Bronchial epithelial cell (primary cell): ENCODE measurements around the gene BTBD2. TPM values are rescaled to one million over a fixed set of nuclear protein-coding genes. Genes with fewer than 3 reads are reported as not detected.

Source experiments
- DNase-seq: peaks from one replicate; pipeline ENCODE4 v3.0.0-alpha.2; 2010; ENCODE audit warnings: low read depth
- FAIRE-seq: peaks from 2 replicates; lab custom pipeline; 2011; peaks lifted over from hg19 to GRCh38; lab: Jason Lieb, UNC
- H3K27me3 ChIP-seq: 2 replicates; pipeline ENCODE4 v1.5.1; 2011; ENCODE audit warnings: low read length; ENCODE audit not compliant: control insufficient read depth, insufficient read depth
- H3K36me3 ChIP-seq: 2 replicates; pipeline ENCODE4 v1.5.1; 2011; ENCODE audit warnings: low read length; ENCODE audit not compliant: control insufficient read depth, insufficient read depth
- H3K4me3 ChIP-seq: 2 replicates; pipeline ENCODE4 v1.5.1; 2011; ENCODE audit warnings: mild to moderate bottlenecking, low read depth, low read length, control low read depth
- total RNA-seq: library from RNA; depleted of rRNA; stranded (reverse); fragments of >200 nt; gene quantifications from 2 replicates; pipeline ENCODE4 v1.2.1, GENCODE V29; 2014
- TF ChIP-seq, protein P1 (sequence below): IDR thresholded peaks from 2 replicates; pipeline ENCODE4 v1.5.1; 2011; ENCODE audit warnings: mild to moderate bottlenecking, moderate library complexity, low read length, control low read depth, inconsistent platforms; ENCODE audit not compliant: insufficient read depth, severe bottlenecking

Gene BTBD2
- total RNA-seq, 1 donor from 2014 or later = 23.2 TPM

DNA sequence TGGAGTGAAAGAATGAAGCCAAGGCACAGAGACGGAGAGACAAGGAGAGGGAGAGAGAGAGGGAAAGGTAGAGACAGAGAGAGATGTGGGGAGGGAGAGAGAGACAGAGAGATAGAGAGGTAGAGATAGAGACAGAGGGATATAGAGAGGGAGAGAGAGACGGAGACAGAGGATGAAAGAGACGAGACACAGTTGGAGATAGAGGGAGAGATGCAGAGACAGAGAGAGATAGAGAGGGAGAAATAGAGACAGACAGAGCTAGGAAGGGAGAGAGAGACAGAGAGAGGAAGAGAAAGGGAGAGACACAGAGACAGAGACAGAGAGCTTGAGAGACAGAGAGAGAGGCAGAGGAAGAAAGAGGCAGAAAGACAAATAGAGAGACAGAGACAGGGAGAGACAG is 79.1 kb downstream of the BTBD2 start:
- TF ChIP-seq, protein P1, sequence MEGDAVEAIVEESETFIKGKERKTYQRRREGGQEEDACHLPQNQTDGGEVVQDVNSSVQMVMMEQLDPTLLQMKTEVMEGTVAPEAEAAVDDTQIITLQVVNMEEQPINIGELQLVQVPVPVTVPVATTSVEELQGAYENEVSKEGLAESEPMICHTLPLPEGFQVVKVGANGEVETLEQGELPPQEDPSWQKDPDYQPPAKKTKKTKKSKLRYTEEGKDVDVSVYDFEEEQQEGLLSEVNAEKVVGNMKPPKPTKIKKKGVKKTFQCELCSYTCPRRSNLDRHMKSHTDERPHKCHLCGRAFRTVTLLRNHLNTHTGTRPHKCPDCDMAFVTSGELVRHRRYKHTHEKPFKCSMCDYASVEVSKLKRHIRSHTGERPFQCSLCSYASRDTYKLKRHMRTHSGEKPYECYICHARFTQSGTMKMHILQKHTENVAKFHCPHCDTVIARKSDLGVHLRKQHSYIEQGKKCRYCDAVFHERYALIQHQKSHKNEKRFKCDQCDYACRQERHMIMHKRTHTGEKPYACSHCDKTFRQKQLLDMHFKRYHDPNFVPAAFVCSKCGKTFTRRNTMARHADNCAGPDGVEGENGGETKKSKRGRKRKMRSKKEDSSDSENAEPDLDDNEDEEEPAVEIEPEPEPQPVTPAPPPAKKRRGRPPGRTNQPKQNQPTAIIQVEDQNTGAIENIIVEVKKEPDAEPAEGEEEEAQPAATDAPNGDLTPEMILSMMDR = no peak
- no peaks in the 10 kb centered on the region for H3K36me3 ChIP-seq
- no peaks in the 10 kb centered on the region for H3K27me3 ChIP-seq
- FAIRE-seq (no peak), DNase-seq (no peak)
- no peak overlapping the region for H3K4me3 ChIP-seq

DNA sequence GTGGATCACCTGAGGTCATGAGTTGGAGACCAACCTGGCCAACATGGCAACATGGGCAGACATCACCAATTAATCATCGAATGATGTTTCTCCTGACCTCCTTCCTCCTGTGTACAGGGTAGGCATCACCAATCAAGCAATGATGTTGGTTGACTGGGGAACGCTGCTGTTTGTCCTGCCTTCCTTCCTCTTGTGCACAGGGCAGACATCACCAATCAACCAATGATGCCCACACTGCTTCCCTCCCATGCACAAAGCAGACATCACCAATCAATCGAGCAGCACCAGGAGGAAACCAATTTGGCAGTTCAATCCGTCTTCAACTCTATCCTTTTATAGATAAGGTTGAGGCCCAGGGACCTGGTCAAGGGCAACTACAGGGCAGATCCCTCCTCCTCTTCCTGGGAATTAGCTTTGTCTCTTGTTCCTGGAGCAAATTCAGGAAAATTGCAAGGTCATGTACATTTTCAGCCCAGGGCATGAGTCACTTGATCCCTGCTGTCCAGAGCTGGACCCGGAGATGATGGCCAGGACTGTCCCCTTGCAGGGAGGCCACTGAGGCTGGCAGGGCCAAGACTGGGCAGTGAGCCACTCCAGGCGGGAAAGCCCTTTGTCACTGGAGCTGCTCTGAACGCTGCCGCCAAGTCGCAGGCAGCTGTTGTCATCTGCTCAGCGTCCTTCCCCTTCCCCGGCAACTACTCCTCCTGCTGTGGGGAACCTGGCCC is 79.9 kb downstream of the BTBD2 start:
- TF ChIP-seq, protein P1 = no peak
- no peak overlapping the region for H3K4me3 ChIP-seq
- H3K36me3 ChIP-seq = no peaks in the 10 kb centered on the region
- H3K27me3 ChIP-seq = no peaks in the 10 kb centered on the region
- DNase-seq = peak; percentile 21
- FAIRE-seq = peak; percentile 72

Other genes starting within 250 kb of the BTBD2 start
- 0.26 and 1.4 TPM in 2 replicates for gene ATP8B3, start 203.4 kb downstream of the BTBD2 start, total RNA-seq
- 2.4 and 3.8 TPM in 2 replicates for gene REXO1, start 167.2 kb downstream of the BTBD2 start, total RNA-seq
- 5.3 and 6.4 TPM in 2 replicates for gene KLF16, start 152.1 kb downstream of the BTBD2 start, total RNA-seq
- 48.4 and 71.0 TPM in 2 replicates for gene ABHD17A, start 130.2 kb downstream of the BTBD2 start, total RNA-seq
- 0.79 and 1.9 TPM in 2 replicates for gene ADAT3, start 110.3 kb downstream of the BTBD2 start, total RNA-seq
- 14.2 and 15.4 TPM in 2 replicates for gene SCAMP4, start 110.3 kb downstream of the BTBD2 start, total RNA-seq
- 58.4 and 73.2 TPM in 2 replicates for gene CSNK1G2, start 74.5 kb downstream of the BTBD2 start, total RNA-seq
- 251 and 1,002 TPM in 2 replicates for gene MKNK2, start 35.5 kb upstream of the BTBD2 start, total RNA-seq
- gene MOB3A, start 80.6 kb upstream of the BTBD2 start, total RNA-seq = 15.8 and 19.5 TPM in 2 replicates
- 3.7 and 5.9 TPM in 2 replicates for gene IZUMO4, start 81.2 kb upstream of the BTBD2 start, total RNA-seq
- gene AP3D1, start 135.9 kb upstream of the BTBD2 start, total RNA-seq = 72.1 and 78.3 TPM in 2 replicates
- gene DOT1L, start 148.2 kb upstream of the BTBD2 start, total RNA-seq = 3.7 and 5.2 TPM in 2 replicates
- gene PLEKHJ1, start 220.6 kb upstream of the BTBD2 start, total RNA-seq = 49.3 and 59.8 TPM in 2 replicates
- gene SF3A2, start 221.1 kb upstream of the BTBD2 start, total RNA-seq = 24.2 and 25.1 TPM in 2 replicates
- 0.26 and 0.38 TPM in 2 replicates for gene AMH, start 233.6 kb upstream of the BTBD2 start, total RNA-seq
- not detected in 2 replicates for gene JSRP1, start 240.7 kb upstream of the BTBD2 start, total RNA-seq